NCI-H2107 (cell line): ENCODE data around the gene LCLAT1.
"Not testable (repeated sequence)": the region's sequence is repeated elsewhere in the genome, so short reads cannot be mapped to it uniquely, and the experiment has no call there.

Experiments used
- DNase-seq: peaks from one replicate; lab custom pipeline; 2025; lab: John Stamatoyannopoulos, UW

LCLAT1 gene

GRCh38 chr2:30487603-30488002 is 40.6 kb downstream of the LCLAT1 start:
- DNase-seq = peak; percentile 46

GRCh38 chr2:30488012-30488659 is 41.1 kb downstream of the LCLAT1 start:
- DNase-seq = no peak

GRCh38 chr2:30491225-30491624 is 44.2 kb downstream of the LCLAT1 start:
- no peak for DNase-seq

- no peak for DNase-seq
These were observed 45.1 kb downstream of the LCLAT1 start for GRCh38 chr2:30492185-30492584.

- no peak for DNase-seq
These were observed 45.6 kb downstream of the LCLAT1 start for GRCh38 chr2:30492619-30493018.

GRCh38 chr2:30493440-30493839 is 46.4 kb downstream of the LCLAT1 start:
- DNase-seq = no peak

- DNase-seq = not testable (repeated sequence)
These were observed 48.9 kb downstream of the LCLAT1 start for GRCh38 chr2:30495896-30496295.

GRCh38 chr2:30499681-30500080 is 52.6 kb downstream of the LCLAT1 start:
- DNase-seq = no peak

GRCh38 chr2:30500699-30501098 is 53.7 kb downstream of the LCLAT1 start:
- DNase-seq = no peak

- DNase-seq = no peak
These were observed 55.3 kb downstream of the LCLAT1 start for GRCh38 chr2:30502310-30502709.

- no peak for DNase-seq
These were observed 56.1 kb downstream of the LCLAT1 start for GRCh38 chr2:30503007-30503694.

GRCh38 chr2:30503695-30504052 is 56.6 kb downstream of the LCLAT1 start:
- no peak for DNase-seq

GRCh38 chr2:30504731-30505130 is 57.7 kb downstream of the LCLAT1 start:
- DNase-seq = no peak

- DNase-seq = no peak
These were observed 58.6 kb downstream of the LCLAT1 start for GRCh38 chr2:30505500-30506180.

GRCh38 chr2:30507460-30507859 is 60.4 kb downstream of the LCLAT1 start:
- DNase-seq = not testable (repeated sequence)

GRCh38 chr2:30509716-30510115 is 62.7 kb downstream of the LCLAT1 start:
- DNase-seq = no peak

GRCh38 chr2:30510409-30510808 is 63.4 kb downstream of the LCLAT1 start:
- DNase-seq = no peak

GRCh38 chr2:30511122-30512083 is 64.4 kb downstream of the LCLAT1 start:
- peak; percentile 44 for DNase-seq

- no peak for DNase-seq
These were observed 65.3 kb downstream of the LCLAT1 start for GRCh38 chr2:30512243-30512886.

GRCh38 chr2:30513649-30514048 is 66.6 kb downstream of the LCLAT1 start:
- not testable (repeated sequence) for DNase-seq

GRCh38 chr2:30514134-30514847 is 67.2 kb downstream of the LCLAT1 start:
- no peak for DNase-seq
